HUES6 (cell line): ENCODE measurements around the gene SRC.

Experiments used
- H3K27ac ChIP-seq: 2 replicates; pipeline ENCODE4 v1.7.0; 2013; ENCODE audit warnings: low read depth, mild to moderate bottlenecking, low read length, inconsistent platforms
- H3K27me3 ChIP-seq: 2 replicates; pipeline ENCODE4 v1.6.1; 2013; ENCODE audit warnings: low read length; ENCODE audit not compliant: control insufficient read depth, insufficient read depth
- H3K36me3 ChIP-seq: 2 replicates; pipeline ENCODE4 v1.6.1; 2013; ENCODE audit warnings: low read length; ENCODE audit not compliant: control insufficient read depth, insufficient read depth
- H3K4me1 ChIP-seq: 2 replicates; pipeline ENCODE4 v1.6.1; 2013; ENCODE audit warnings: low read length; ENCODE audit not compliant: control insufficient read depth, insufficient read depth
- H3K4me3 ChIP-seq: 2 replicates; pipeline ENCODE4 v1.5.1; 2013; ENCODE audit warnings: low read depth, low read length
- H3K9ac ChIP-seq: one replicate; pipeline ENCODE4 v1.6.1; 2013; ENCODE audit warnings: mild to moderate bottlenecking, low read length
- H3K9me3 ChIP-seq: 2 replicates; pipeline ENCODE4 v1.6.1; 2013; ENCODE audit warnings: low read depth, low read length; ENCODE audit not compliant: control insufficient read depth, insufficient read depth

SRC gene

GRCh38 chr20:37352608-37352980 lies 6.7 kb downstream of the SRC start:
- Histone ChIP-seq H3K4me3 (no peak overlapping the region), H3K27ac (no peak overlapping the region), H3K9ac (no peak overlapping the region), H3K36me3 (peaks cover 36% of the 10 kb centered on the region; the same call in 1 of the 2 replicates), H3K9me3 (no peaks in the 10 kb centered on the region), H3K4me1 (peaks cover 17% of the 10 kb centered on the region), H3K27me3 (no peaks in the 10 kb centered on the region)

DNA sequence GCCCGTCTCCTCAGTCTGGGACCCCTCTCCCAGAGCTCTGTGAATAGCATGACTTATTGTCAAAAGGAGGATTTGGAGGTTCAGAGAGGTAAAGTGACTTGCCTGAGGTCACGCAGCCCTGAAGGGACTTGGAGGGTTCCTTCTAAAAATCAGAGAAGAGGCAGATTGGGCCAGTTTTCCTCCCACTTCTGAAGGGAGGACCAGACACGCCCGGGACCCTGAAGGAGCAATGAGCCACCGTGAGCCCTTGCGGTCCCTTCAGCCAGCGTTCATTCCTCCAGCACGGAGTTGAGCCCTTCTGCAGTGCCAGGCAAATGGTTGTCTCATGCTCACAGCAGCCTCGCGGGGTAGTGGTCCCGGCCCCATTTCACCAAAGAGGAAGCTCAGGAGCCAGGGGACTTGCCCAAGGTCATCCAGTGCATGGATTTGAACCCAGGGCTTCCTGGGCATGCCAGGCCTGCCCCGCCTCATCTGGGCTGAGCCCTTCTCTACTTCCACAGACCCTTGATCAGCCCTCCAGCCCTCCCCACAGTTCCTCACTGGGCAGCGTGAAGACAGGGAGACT lies 7.4 kb downstream of the SRC start:
- H3K9me3 ChIP-seq, result no peaks in the 10 kb centered on the region
- H3K4me1 ChIP-seq, result peaks cover 16% of the 10 kb centered on the region
- no peak overlapping the region for H3K9ac ChIP-seq
- H3K27me3 ChIP-seq, result no peaks in the 10 kb centered on the region
- no peak overlapping the region for H3K4me3 ChIP-seq
- H3K36me3 ChIP-seq, result peaks cover 29% of the 10 kb centered on the region; the same call in 1 of the 2 replicates
- H3K27ac ChIP-seq, result no peak overlapping the region

DNA sequence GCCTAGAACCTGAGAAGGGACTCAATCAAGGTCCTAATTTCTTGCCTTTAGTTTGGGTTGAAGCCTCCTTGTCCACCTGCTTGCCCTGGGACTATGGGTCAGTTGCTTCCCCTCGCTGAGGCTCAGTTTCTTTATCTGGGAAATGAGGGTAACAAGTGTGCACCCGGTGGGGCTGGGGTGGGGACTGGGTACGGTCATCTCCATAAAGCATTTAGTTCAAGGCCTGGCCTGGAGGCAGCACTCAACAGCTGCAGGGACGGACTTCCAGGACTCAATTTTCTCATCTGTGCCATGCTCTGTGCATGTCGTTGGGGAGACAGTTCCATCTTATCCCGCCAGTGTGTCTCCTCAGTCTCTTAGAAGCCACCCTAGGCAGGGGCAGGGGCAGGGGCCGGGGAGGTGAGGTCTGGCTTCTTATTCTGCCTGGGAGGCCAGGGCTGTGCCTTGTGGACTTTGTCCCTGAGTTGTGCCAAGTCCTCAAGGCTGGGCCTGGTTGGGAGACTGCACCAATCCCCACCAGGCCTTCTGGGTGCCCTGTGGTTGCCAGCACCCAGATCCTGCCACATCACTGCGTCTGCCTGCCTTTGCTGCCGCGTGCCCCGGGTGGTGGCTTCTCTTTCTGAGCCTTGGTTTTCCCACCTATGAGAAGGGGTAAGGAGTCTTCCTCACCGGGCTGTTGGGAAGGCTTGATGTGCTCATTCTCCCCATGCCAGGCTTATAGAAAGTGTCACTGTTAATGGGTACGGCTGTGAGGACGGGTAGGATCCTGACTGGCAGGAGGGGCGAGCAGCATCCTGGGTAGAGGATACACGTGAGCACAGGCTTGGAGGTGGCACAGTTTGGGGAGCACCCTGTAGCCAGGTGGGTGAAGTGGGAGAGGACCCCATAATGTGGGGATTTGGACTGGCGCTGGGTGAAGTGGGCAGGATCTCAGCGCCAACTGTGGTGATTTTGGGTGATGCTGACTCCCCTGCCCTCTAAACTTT lies 8.6 kb downstream of the SRC start:
- Histone ChIP-seq H3K27me3 (no peaks in the 10 kb centered on the region), H3K4me3 (no peak overlapping the region), H3K9ac (no peak overlapping the region), H3K27ac (no peak overlapping the region), H3K9me3 (no peaks in the 10 kb centered on the region), H3K4me1 (peaks cover 23% of the 10 kb centered on the region), H3K36me3 (peaks cover 27% of the 10 kb centered on the region; the same call in 1 of the 2 replicates)

DNA sequence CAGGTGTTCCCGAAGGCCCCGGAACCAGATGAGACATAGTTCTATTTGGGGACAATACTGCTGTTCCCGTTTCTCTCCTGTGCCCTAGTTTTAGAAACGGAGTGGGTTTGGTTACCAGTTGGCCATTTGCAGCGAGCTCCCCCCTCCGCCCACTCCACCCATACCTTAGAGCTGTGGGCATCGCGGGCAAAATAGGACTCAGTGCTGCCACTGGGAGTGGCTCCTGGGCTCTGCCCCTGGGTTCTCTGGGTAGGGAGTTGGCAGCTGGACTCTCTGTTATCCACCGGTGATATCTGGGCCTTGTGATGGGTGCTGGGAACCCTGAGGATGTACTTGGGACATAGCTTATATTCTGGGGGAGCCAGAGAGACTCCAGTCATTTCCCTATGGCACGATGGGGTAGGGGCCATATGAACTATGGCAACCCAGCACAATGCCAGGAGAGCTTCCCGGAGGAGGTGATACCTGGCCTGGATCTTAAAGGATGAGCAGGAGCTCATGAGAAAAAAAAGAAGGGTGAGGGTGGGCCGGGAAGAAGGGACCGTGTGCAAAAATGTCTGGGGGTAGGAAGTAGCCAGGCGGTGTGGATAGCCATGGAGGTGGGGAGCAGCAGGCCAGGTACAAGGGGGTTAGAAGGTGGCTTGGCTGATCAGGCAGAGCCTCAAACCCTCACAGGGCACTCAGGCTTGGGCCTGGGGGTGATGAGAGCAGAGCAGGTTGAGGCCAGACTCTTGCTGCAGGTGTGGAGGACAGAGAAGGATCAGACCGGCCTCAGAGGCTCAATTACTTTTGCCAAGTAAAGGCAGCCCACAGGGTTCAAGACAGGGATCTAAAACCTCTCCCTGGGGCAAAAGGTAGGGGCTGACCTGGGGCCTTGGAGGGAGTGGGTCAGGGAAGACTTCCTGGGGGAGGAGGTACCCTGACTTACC lies 9.6 kb downstream of the SRC start:
- Histone ChIP-seq H3K4me1 (peaks cover 16% of the 10 kb centered on the region; the same call in 1 of the 2 replicates), H3K36me3 (peaks cover 22% of the 10 kb centered on the region; the same call in 1 of the 2 replicates)

DNA sequence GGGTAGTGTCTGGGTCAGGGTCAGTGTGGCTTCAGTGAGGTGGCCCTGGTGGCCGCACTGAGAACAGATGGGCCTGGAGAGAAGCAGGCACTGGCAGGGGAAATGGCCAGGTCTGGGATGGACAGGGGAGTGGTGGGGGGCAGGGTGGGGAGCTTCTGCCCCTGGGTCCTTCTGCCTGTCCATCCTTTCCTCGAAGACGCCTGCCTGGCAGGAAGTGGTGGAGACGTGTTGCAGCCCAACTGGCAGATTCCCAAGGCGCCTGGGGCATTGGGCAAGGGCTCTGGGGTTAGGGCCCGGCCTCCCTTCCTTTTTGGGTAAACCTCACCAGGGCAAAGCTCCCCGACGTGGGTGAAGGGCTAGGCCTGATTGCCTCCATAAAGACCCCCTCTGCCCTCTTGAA lies 10.4 kb downstream of the SRC start:
- Histone ChIP-seq H3K4me1 (peaks cover 16% of the 10 kb centered on the region; the same call in 1 of the 2 replicates), H3K27ac (no peak overlapping the region)

More for the DNA sequence above, 9.6 kb downstream of the SRC start:
- Histone ChIP-seq H3K27me3 (no peaks in the 10 kb centered on the region), H3K9me3 (no peaks in the 10 kb centered on the region), H3K4me3 (no peak overlapping the region), H3K9ac (no peak overlapping the region), H3K27ac (no peak overlapping the region)

DNA sequence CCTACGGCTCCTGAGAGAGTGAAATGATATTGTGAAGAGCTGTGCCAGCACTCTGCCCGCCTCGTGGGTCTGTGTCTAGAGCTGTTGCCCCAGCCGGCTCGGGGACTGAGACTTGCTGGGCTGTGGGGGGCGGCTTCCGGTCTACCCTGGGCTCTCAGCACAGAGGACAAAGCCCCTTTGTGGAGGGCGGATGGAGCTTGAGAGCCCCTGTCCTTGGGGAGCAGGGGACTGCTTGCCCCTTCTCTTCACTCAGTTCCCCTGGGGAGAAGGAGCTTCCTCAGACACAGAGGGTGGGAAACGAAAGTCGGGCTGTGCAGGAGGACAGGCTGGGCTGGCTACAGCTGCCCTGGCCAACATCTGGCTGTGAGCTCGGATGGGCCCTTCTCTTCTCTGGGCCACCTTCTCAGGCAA lies 11.0 kb downstream of the SRC start:
- Histone ChIP-seq H3K9ac (no peak overlapping the region), H3K27ac (no peak overlapping the region), H3K36me3 (peaks cover 12% of the 10 kb centered on the region; the same call in 1 of the 2 replicates), H3K4me1 (peaks cover 16% of the 10 kb centered on the region; the same call in 1 of the 2 replicates), H3K27me3 (no peaks in the 10 kb centered on the region), H3K9me3 (no peaks in the 10 kb centered on the region), H3K4me3 (no peak overlapping the region)

More for the DNA sequence above, 10.4 kb downstream of the SRC start:
- Histone ChIP-seq H3K9me3 (no peaks in the 10 kb centered on the region), H3K36me3 (peaks cover 16% of the 10 kb centered on the region; the same call in 1 of the 2 replicates), H3K9ac (no peak overlapping the region), H3K27me3 (no peaks in the 10 kb centered on the region), H3K4me3 (no peak overlapping the region)

DNA sequence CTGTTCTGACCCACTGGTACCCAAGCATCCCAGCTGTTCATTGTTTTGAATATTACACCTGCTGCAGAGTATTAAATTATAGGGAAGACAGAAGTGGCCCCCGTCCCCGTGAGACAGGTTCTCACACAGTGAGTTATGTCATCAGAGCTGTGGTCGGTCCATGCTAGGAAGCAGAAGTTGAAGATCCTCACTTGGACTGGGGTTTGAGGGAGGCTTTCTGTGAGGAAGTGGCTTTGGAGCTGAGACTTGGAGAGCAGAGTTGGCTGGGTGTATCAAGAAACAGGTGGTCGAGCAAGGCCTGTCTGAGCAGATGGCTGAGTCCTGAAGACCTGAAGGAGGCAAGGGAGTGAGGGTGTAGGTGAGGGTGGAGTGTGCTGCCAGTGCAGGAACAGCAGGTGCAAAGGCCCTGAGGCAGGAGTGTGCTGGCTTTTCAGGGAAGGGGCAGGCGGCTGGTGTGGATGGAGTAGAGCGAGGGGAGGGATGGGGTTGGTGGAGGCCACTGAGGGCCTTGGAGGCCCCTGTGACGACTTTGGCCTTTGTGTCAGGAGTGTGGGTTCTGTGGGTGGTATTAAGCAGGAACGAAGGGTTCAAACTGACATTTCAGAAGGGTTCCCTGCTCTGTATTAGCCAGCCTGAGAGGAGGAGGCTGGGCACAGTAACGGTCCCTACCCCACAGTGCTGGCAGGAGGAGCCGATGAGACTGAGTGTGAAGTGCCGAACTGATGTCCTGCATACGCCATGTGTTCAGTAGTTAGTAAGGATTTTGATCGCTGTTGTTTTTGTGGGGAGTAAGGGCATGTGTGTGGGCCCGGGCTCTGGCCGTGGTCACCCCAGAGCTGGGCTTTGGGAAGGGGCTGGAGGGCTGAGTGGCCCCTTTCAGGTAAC lies 11.8 kb downstream of the SRC start:
- H3K4me3 ChIP-seq, result no peak overlapping the region
- H3K27ac ChIP-seq, result no peak overlapping the region
- H3K9me3 ChIP-seq, result no peaks in the 10 kb centered on the region
- H3K4me1 ChIP-seq, result peaks cover 16% of the 10 kb centered on the region; the same call in 1 of the 2 replicates
- no peaks in the 10 kb centered on the region for H3K27me3 ChIP-seq
- peaks cover 10% of the 10 kb centered on the region; the same call in 1 of the 2 replicates for H3K36me3 ChIP-seq
- peak overlapping the region; percentile 5 for H3K9ac ChIP-seq

- H3K4me3 ChIP-seq, result no peak overlapping the region
- H3K36me3 ChIP-seq, result peaks cover 7% of the 10 kb centered on the region; the same call in 1 of the 2 replicates
These were observed 12.6 kb downstream of the SRC start for GRCh38 chr20:37358366-37359150.

GRCh38 chr20:37359331-37359730 lies 13.4 kb downstream of the SRC start:
- H3K27me3 ChIP-seq, result no peaks in the 10 kb centered on the region
- H3K9ac ChIP-seq, result no peak overlapping the region
- no peak overlapping the region for H3K4me3 ChIP-seq

More at GRCh38 chr20:37358366-37359150, 12.6 kb downstream of the SRC start:
- Histone ChIP-seq H3K9ac (peak overlapping the region; percentile 5), H3K27ac (no peak overlapping the region), H3K4me1 (peaks cover 16% of the 10 kb centered on the region; the same call in 1 of the 2 replicates), H3K9me3 (no peaks in the 10 kb centered on the region), H3K27me3 (no peaks in the 10 kb centered on the region)

More at GRCh38 chr20:37359331-37359730, 13.4 kb downstream of the SRC start:
- no peak overlapping the region for H3K27ac ChIP-seq
- H3K9me3 ChIP-seq, result no peaks in the 10 kb centered on the region
- no peaks in the 10 kb centered on the region for H3K36me3 ChIP-seq
- H3K4me1 ChIP-seq, result peaks cover 16% of the 10 kb centered on the region; the same call in 1 of the 2 replicates
